ENCODE results near the gene IL31. TPM values are rescaled to one million over a fixed set of nuclear protein-coding genes. Genes with fewer than 3 reads are reported as not detected.
"Not testable (repeated sequence)": the region's sequence is repeated elsewhere in the genome, so short reads cannot be mapped to it uniquely, and the experiment has no call there.

The IL31 gene
- total and polyA plus RNA-seq, 3 donors from 2014 or later, result 0.38 TPM; not detected in 2

DNA sequence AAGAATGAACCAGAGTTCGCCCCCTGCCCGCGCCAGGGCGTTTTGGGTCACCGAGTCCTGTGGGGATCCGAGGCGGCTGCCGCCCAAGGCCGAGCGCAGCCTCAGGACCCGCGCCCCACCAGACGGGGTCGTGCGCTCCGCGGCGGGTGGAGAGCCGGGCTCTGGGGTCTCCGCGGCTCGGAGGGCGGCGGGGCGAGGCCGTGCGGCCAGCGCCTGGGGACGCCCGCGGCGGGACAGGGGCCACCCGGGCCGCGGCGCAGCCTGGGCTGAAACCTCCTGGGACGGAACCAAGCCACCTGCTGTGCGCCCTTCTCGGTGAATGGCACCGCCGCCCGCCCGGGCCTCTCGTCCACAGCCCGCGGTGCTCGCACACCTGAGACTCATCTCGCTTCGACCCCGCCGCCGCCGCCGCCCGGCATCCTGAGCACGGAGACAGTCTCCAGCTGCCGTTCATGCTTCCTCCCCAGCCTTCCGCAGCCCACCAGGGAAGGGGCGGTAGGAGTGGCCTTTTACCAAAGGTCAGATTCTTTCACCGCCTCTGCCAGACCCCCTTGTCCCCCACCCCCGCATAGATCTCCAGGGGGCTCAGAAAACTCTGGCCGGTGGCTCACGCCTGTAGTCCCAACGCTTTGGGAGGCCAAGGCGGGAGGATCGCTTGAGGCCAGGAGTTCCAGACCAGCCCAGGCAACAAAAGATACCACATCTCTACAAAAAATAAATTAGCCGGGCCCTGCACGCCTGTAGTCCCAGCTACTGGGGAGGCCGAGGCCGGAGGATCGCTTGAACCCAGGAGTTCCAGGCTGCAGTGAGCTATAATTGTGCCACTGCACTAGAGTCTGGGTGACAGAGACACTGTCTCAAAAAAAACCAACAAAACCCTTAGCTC is 30.4 kb upstream of the IL31 start:
- no peak overlapping the region for H3K27ac ChIP-seq
- no peaks in the 10 kb centered on the region for H3K27me3 ChIP-seq
- no peaks in the 10 kb centered on the region for H3K9me3 ChIP-seq
- no peaks in the 10 kb centered on the region for H3K4me1 ChIP-seq
- no peak for DNase-seq
- intact Hi-C loops (cut with DNase I; ENCODE audit: low total_unique reads), result no loop called here
- TF ChIP-seq POLR2A (IDR thresholded peaks at IDR 0.05), result no peak
- TF ChIP-seq, protein P1, sequence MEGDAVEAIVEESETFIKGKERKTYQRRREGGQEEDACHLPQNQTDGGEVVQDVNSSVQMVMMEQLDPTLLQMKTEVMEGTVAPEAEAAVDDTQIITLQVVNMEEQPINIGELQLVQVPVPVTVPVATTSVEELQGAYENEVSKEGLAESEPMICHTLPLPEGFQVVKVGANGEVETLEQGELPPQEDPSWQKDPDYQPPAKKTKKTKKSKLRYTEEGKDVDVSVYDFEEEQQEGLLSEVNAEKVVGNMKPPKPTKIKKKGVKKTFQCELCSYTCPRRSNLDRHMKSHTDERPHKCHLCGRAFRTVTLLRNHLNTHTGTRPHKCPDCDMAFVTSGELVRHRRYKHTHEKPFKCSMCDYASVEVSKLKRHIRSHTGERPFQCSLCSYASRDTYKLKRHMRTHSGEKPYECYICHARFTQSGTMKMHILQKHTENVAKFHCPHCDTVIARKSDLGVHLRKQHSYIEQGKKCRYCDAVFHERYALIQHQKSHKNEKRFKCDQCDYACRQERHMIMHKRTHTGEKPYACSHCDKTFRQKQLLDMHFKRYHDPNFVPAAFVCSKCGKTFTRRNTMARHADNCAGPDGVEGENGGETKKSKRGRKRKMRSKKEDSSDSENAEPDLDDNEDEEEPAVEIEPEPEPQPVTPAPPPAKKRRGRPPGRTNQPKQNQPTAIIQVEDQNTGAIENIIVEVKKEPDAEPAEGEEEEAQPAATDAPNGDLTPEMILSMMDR (IDR thresholded peaks at IDR 0.05), result no peak
- 17 to 25% methylated on average over 27 to 34 of the region's 71 CpGs for WGBS, 2 donors
- no peaks in the 10 kb centered on the region for H3K36me3 ChIP-seq (ENCODE audit: low read depth, missing control alignments)
- peak overlapping the region; percentile 51 to 66 for H3K4me3 ChIP-seq

DNA sequence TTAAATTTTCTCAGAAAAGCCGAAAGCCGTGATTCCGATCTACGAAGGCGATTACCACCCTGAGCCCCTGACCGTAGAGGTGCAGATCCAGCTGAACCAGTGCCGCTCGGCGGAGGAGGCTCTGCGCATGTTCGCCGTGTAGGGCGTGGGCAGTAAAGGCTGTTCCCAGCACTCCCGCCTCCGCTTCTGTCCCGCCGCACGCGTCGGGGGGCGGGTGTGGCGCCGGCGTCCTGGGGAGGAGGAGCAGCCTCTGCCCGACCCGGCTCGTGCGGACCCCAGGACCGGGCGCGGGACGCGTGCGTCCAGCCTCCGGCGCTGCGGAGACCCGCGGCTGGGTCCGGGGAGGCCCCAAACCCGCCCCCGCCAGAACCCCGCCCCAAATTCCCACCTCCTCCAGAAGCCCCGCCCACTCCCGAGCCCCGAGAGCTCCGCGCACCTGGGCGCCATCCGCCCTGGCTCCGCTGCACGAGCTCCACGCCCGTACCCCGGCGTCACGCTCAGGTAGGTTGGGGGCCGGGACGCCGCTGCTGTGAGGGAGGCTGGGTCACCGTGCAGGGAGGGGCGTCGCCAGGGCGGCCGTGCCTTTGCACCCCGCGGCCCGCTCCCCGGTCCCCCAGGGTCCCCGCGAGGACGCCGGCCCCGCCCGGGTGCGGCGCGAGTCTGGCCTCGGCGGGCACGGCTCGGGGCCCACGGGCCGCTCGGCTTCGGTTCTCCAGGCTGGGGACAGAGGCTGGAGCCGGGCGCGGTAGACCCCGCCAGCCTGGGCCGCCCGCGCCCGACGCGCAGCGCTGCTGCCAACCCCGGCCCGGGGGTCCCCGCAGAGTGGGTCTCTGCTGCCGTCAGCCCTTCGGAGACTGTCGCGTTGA is 29.5 kb upstream of the IL31 start, which contains the start of gene B3GNT4:
B3GNT4 (plus strand) TSS at position 409 of the 866 bp plus-strand sequence. CDS start 910 bp downstream, outside the sequence.
- 0% methylated on average over 1 to 64 of the region's 104 CpGs for WGBS, 2 donors
- H3K27me3 ChIP-seq, result no peaks in the 10 kb centered on the region
- H3K4me3 ChIP-seq, result peak within 1 kb of the TSS; percentile 51 to 66
- H3K4me1 ChIP-seq, result no peaks in the 10 kb centered on the region
- intact Hi-C loops (cut with DNase I; ENCODE audit: low total_unique reads), result no loop called here
- H3K9me3 ChIP-seq, result no peaks in the 10 kb centered on the region
- DNase-seq, result peak; percentile 76
- H3K36me3 ChIP-seq (ENCODE audit: low read depth, missing control alignments), result no peaks in the 10 kb centered on the region
- no peak within 1 kb of the TSS for H3K27ac ChIP-seq
- TF ChIP-seq POLR2A (IDR thresholded peaks at IDR 0.05), result no peak
- TF ChIP-seq, protein P1 (IDR thresholded peaks at IDR 0.05), result no peak

DNA sequence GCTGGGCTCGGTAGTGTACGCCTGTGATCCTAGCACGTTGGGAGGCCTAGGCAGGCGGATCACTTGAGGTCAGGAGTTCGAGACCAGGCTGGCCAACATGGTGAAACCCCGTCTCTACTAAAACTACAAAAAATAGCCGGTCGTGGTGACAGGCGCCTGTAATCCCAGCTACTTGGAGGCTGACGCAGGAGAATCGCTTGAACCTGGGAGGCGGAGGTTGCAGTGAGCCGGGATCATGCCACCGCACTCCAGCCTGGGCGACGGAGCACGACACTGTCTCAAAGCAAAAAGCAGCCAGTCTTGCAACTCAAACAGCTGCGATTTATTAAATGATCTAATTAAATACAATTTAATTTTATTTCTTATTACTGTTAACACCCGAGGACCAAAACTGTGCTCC is 28.8 kb upstream of the IL31 start:
- WGBS, 2 donors, result 39 to 52% methylated on average over 19 of the region's 19 CpGs
- H3K9me3 ChIP-seq; H3K27me3 ChIP-seq; intact Hi-C loops (cut with DNase I; ENCODE audit: low total_unique reads); H3K4me1 ChIP-seq; H3K27ac ChIP-seq; DNase-seq; H3K36me3 ChIP-seq (ENCODE audit: low read depth, missing control alignments): not testable (repeated sequence)
- peak overlapping the region; percentile 51 to 66 for H3K4me3 ChIP-seq

DNA sequence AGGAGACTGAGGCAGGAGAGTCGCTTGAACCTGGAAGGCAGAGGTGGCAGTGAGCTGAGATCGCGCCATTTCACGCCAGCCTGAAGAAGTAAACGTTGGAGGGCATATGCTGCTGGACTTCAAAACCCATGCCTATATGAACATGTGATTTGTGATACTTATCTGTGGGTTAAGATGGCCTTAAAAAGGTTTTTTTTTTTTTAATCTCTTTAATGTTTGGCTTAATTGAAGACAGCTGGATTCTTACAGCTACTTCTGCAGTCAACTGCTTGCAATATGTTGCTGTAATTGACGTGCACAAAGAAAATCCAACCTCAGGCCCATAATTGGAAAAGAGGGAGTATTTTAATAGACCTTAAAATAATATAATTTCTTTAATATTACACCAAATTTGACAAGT is 28.0 kb upstream of the IL31 start:
- H3K9me3 ChIP-seq, result no peaks in the 10 kb centered on the region

More for the DNA sequence above, 28.0 kb upstream of the IL31 start:
- WGBS, 2 donors, result 88 to 91% methylated on average over 6 of the region's 6 CpGs
- H3K4me1 ChIP-seq, result no peaks in the 10 kb centered on the region
- H3K36me3 ChIP-seq (ENCODE audit: low read depth, missing control alignments), result no peaks in the 10 kb centered on the region
- TF ChIP-seq POLR2A (IDR thresholded peaks at IDR 0.05), result no peak
- TF ChIP-seq, protein P1 (IDR thresholded peaks at IDR 0.05), result no peak
- H3K27me3 ChIP-seq, result no peaks in the 10 kb centered on the region
- no peak overlapping the region for H3K4me3 ChIP-seq
- intact Hi-C loops (cut with DNase I; ENCODE audit: low total_unique reads), result no loop called here
- no peak for DNase-seq
- H3K27ac ChIP-seq, result no peak overlapping the region

All from testis (tissue), 3 donors.